Measurements from ENCODE around the gene BACH2.
A peak's percentile ranks its signal among the peaks of the same experiment; 100 is the strongest.
"Not testable (repeated sequence)": the region's sequence is repeated elsewhere in the genome, so short reads cannot be mapped to it uniquely, and the experiment has no call there.

Gene BACH2

DNA sequence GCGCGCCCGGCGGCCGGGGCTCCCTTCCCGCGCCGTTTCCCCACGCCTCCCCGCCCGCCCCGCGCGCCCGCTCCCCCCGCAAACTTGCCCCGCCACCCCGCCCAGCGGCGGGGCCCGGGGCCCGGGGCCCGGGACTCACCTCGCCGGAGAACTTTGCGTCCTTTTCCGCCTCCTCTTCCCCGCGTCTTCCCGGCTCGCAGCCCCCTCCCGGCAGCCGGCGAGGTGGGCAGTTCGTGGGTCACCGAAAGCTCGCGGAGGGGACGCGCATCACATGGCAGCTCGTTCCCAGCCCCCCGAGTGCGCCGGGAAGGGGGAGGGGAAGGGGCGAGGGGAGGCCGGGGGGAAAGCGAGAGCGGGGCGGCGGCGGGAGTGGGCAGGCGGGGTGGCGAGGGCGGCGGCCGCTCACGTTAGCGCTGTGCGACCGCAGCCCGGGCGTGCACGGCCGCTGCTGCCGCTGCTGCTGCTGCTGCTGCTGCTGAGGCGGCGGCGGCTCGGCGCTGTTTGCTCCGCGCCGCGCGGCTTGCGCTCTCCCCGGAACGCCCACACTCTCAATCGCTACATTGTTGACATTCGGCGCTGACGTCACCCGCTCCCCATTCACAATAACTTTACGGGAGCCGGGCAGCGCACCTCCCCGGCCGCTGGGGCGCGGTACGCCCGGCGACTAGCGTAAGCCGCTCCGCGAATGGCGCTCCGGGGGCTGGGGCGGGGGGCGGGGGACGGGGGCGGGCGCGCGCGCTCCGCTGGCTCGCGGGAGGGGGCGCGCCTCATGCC, at the start of gene BACH2:
TSS of gene BACH2 (minus strand) at position 503 of the 774 bp plus-strand sequence. CDS start 287,999 bp downstream, outside the sequence.
- DNase-seq, result peak; percentile 97

DNA sequence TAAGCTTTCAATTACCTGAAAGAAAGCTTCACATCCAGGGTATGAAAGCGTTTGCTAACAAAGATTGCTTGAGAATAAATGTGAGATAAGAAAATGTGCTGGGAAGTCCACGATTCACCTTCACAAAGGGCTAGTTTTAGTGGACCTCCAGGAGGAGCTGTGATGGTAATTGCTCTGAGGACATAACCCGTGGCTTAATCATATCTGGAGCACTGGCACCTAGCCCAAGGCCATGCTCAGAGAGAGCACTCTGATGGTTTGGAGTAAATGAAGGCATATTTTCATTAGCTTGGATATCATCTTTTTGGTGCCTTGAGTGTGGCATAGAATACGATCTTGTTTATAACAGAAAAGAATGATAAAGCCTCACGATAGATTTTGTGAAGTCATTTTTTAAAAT, 46.9 kb upstream of the BACH2 start:
- no peak for DNase-seq

- no peak for DNase-seq
Observed at GRCh38 chr6:90338409-90338808, 41.8 kb upstream of the BACH2 start.

- DNase-seq, result no peak
Observed at GRCh38 chr6:90336388-90336947, 39.8 kb upstream of the BACH2 start.

DNA sequence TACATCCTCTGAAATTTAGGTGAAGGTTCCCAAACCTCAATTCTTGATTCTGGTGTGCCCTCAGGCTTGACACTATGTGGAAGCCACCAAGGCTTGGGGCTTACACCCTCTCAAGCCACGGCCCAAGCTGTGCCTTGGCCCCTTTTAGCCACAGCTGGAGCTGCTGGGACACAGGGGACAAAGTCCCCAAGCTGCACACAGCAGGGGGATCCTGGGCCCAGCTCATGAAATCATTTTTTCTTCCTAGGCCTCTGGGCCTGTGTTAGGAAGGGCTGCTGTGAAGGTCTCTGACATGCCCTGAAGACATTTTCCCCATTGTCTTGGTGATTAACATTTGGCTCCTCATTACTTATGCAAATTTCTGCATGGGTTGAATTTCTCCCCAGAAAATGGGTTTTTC, 37.3 kb upstream of the BACH2 start:
- no peak for DNase-seq

GRCh38 chr6:90332978-90333543, 36.4 kb upstream of the BACH2 start:
- DNase-seq, result not testable (repeated sequence)

DNA sequence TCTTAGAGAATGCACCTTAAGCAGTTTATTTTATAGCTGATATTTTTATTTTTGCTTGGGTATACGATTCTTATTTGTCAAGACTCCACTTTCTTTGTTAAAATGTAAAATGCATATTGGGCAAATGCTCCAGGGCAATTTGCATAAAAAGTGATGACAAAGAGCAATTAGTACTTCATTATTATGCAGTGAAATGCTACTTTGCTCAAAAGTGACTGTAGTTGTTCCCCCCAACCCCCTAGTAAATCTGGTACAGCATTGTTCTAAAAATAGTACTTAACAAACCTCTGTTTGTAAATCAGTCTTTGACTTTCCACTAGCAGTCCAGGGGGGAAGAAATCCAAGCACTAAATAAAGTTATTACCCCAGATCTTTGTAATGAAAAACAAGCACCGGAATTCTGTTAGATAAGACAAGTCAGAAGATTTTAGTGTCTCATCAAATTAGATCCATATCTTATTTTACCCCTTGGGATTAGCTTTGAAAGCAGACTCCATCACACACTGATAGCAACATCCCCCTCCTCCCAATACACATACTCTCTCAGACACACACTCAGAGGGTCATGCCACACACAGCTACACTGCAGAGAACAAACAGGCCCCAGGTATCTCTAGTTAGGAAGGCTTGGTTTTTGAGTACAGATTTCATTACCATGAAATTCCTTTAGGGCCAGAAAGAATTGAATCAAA, 32.9 kb upstream of the BACH2 start:
- no peak for DNase-seq

GRCh38 chr6:90328004-90328403, 31.4 kb upstream of the BACH2 start:
- no peak for DNase-seq

DNA sequence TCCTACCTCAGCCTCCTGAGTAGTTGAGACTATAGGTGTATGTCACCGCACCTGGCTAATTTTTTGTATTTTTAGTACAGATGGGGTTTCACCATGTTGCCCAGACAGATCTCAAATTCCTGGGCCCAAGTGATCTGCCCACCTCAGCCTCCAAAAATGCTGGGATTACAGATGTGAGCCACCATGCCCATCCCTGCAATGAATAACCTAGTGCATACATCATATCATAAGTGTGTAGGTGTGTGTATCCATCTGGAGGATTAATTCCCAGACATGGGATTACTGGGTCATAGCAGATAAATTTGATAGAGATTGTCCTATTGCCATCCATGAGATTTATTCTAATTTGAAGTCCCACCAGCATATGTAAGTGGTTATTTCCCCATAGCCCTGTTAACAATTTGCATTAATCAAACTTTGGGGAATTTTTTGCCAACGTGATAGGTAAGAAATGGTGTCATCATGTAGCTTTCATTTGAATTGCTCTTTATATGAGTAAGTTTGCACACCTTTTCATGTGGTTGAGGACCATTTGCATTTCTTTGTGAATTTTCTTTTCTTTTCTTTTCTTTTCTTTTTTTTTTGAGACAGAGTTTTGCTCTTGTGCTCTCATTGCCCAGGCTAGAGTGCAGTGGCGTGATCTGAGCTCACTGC, 29.9 kb upstream of the BACH2 start:
- no peak for DNase-seq

- no peak for DNase-seq
Observed at GRCh38 chr6:90323706-90324105, 27.1 kb upstream of the BACH2 start.

DNA sequence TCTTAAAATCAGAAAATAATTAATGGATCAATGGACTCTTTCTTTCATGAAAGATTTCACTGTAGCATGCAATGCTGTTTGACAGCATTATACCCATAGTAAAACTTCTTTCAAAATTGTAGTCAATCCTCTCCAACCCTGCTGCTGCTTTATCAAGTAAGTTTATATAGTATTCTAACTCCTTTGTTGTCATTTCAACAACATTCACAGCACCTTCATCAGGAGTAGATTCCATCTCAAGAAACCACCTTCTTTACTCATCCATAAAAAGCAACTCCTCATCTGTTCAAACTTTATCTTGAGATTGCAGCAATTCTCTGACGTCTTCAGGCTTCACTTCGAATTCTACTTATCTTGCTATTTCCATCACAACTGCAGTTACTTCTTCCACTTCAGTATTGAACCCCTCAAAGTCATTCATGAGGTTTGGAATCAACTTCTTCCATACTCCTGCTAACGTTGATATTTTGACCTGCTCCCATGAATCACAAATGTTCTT, 26.4 kb upstream of the BACH2 start:
- DNase-seq, result no peak

DNA sequence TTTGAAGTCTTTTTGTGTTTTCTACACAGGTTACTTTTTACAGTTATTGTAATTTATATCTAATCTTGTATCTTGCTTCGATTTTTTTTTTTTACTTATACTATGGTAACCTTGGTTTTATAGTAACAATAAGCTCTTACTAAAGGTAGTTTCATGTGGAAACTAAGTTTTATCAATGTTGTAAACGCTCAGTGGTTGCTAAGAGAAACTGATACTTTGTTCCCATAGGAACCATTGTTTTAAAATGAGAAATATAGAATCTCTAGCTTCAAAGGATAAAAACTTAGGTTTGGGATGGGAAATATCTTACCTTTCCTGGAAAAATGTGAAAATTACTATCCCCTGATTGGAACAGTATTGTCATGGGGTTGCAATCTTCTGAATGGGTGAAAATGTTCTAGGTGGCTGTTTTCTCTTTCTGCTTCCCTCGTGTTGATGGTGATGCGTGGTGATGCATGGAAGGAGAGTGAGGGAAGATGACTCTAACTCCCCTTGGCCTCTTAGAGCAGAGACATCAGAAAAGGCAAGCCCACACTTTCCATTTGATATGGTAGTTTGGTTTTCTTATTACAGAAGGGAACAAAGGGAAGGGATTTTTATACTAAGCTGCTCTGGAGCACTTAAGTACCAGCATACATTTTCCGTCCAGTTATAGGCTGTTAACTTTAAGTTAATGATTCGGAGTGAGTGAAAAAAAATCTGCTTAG, 23.5 kb upstream of the BACH2 start:
- no peak for DNase-seq

GRCh38 chr6:90319044-90319443, 22.4 kb upstream of the BACH2 start:
- no peak for DNase-seq

DNA sequence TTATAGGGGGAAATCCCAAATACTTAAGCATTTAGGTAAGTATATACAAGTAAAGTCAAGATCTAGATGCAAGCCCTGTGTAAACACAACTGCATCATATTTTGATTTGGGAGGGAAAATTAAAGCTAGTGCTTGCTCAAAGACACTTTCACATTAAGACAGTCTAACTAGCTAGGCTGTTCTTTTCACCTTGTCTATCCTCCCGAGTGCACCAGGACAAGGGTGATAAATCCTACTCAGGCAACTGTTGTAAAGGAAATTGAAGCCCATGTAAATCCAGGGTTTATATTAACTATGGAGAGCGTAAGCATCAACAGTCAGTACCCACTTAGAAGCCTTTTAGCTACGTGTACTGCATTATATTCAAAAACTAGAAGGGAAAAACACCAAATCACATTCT, 19.3 kb upstream of the BACH2 start:
- DNase-seq, result no peak

DNA sequence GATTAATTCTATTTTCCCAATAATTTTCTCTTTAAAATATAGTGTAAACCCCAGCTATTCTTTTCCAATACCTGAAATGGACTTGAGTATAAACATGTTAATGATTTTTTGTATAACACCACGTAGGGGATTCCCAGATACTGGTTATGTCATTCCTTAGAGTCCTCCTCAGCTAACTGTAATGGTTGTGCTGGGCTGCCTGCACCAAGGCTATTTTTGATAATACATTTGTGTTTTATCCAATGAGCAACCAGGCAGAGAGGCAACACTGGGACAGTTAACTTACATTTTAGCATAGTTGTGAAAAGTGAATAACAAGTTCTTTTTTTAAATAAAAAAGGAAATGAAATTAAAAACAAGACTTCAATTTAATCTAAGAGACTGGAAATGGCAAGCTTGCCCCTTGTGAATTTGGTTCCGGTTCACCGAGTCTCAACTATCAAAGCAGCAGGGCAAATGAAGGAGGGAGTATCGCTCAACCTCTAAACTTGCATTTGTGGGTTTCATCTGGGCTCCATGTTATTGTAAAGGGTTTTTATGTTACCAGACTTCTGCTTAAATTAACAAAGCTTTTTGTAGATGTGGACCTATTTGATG, 18.8 kb upstream of the BACH2 start:
- DNase-seq, result no peak

DNA sequence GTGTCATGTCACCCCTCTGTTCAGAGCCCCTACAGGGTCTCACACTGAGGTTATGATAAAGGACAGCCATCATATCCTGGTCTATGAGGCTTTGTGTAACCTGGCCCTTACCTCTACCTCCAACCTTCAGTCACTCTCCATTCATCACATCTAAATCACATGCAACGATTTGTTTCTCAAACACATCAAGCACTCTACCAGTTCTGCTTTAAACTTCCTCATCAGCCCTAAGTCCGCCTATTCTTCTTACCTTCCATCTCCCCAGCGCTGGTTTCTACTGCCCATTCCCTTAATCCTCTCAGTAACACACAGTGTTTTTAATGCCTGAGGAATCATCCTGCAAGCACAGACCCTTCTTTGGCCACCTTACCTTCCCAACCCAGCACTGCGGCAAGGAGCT, 17.9 kb upstream of the BACH2 start:
- DNase-seq, result no peak

DNA sequence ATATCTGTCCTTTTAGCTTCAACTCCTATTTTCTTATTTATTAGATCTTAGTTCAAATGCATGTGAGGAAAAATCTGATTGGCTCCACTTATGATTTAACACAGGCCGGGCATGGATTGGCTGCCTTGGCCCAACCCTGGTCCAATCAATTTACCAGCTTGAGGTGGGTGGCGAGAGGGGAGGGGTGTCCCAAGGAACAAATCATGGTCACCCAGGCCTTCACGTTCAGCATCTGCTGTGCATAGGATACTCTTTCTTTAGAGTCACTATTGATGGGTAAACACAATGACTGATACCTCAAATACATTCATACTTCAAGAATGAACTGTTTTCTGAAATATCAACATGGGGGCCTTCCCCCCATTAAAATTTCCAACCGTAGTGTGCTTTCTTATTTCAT, 14.9 kb upstream of the BACH2 start:
- no peak for DNase-seq

GRCh38 chr6:90305800-90306448, 9.3 kb upstream of the BACH2 start:
- no peak for DNase-seq

DNA sequence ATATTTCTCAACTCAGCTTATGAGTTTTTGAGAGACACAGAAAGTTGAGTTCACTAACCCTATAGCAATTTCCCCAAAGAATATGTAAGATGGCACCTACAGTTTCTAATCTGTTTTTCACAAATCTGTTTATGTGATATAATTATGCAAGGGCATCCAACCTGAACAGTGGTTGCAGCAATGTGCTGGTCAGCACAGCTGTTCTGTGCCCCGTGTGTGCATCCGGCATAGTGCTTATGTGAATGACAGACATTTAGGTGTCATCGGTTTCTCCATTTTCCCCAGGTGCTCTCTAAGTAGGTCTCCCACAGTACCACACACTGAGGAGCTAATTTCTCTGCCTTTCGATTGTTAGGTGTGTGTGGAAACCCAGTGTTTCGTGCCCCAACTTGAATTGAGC, 7.7 kb upstream of the BACH2 start:
- no peak for DNase-seq

GRCh38 chr6:90303039-90303438, 6.4 kb upstream of the BACH2 start:
- no peak for DNase-seq

- no peak for DNase-seq
Observed at GRCh38 chr6:90302320-90302719, 5.7 kb upstream of the BACH2 start.

DNA sequence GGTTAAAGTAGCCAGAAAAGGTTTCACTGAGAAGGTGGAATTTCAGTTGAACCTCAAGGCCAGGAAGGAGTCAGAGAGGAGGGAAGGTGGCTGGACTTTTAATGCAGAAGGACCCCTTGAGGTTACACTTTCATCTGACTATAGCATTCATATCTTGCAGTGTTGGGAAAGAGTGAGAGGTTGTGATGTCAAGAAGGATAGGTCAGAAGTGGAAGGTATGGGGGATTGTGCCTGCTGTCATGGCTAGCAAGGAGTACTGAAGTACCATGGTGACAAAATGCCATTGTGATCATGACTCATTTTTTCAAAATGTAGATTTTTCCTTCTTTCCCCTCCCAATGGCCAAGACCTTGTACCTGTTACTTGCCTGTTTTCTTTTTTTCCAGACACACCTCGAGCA, 5.2 kb upstream of the BACH2 start:
- DNase-seq, result no peak
